SK-N-SH (cell line): Measurements from ENCODE around the gene FCRL4.

Experiments
- SIN3A ChIP-seq: IDR thresholded peaks from 2 replicates; pipeline ENCODE4 v1.6.1; 2012; ENCODE audit warnings: low read depth, mild to moderate bottlenecking, low read length, moderate library complexity, borderline replicate concordance
- TF ChIP-seq, protein P1 (sequence below): IDR thresholded peaks from 2 replicates; pipeline ENCODE4 v1.6.1; 2012; ENCODE audit warnings: mild to moderate bottlenecking, low read depth, low read length, moderate library complexity

DNA sequence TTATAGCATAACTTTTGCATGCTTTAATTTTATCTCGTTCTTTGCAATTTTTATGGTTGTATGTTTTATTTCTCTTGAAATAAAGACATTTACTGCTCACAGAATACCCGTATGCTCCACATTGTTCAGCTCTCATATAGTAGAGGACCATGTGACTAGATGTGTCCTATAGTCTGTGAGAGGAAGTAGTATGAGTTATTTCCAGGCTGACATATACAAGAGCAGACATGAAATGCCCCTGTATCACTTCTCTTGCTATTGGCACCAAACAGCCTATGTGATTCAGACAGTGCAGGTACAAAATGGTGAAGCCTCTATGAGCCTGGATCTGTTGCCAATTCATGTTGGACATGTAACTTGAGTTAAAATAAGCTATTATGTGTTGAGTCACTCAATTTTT lies 39.8 kb downstream of the FCRL4 start:
- TF ChIP-seq, protein P1, sequence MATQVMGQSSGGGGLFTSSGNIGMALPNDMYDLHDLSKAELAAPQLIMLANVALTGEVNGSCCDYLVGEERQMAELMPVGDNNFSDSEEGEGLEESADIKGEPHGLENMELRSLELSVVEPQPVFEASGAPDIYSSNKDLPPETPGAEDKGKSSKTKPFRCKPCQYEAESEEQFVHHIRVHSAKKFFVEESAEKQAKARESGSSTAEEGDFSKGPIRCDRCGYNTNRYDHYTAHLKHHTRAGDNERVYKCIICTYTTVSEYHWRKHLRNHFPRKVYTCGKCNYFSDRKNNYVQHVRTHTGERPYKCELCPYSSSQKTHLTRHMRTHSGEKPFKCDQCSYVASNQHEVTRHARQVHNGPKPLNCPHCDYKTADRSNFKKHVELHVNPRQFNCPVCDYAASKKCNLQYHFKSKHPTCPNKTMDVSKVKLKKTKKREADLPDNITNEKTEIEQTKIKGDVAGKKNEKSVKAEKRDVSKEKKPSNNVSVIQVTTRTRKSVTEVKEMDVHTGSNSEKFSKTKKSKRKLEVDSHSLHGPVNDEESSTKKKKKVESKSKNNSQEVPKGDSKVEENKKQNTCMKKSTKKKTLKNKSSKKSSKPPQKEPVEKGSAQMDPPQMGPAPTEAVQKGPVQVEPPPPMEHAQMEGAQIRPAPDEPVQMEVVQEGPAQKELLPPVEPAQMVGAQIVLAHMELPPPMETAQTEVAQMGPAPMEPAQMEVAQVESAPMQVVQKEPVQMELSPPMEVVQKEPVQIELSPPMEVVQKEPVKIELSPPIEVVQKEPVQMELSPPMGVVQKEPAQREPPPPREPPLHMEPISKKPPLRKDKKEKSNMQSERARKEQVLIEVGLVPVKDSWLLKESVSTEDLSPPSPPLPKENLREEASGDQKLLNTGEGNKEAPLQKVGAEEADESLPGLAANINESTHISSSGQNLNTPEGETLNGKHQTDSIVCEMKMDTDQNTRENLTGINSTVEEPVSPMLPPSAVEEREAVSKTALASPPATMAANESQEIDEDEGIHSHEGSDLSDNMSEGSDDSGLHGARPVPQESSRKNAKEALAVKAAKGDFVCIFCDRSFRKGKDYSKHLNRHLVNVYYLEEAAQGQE = no peak
- no peak for TF ChIP-seq SIN3A
